H1 (cell line): Measurements from ENCODE around the gene STXBP2. TPM values are rescaled to one million over a fixed set of nuclear protein-coding genes. Genes with fewer than 3 reads are reported as not detected.

Experiments
- CEBPB ChIP-seq: IDR thresholded peaks from 2 replicates; pipeline ENCODE4 v1.6.1; 2012; ENCODE audit warnings: low read depth, low read length
- KDM1A ChIP-seq: fragments of 200-600, 300-600 bp; sonication (generic); IDR thresholded peaks from 2 replicates; pipeline ENCODE4 v1.7.1; 2016; ENCODE audit warnings: mild to moderate bottlenecking, low read length, borderline replicate concordance
- MAX ChIP-seq: IDR thresholded peaks from 2 replicates; pipeline ENCODE4 v1.6.1; 2012; ENCODE audit warnings: inconsistent platforms
- polyA plus RNA-seq, 7 experiments: library from polyadenylated mRNA; depleted of rRNA in 3 of 7; stranded (reverse) in 5 of 7; unstranded in 2 of 7; fragments of >200 nt in 5 of 7; fragments of 200-250 nt in 2 of 7; gene quantifications; 1 replicate in 5 of 7; 2 replicates in 1 of 7; 4 replicates in 1 of 7; pipeline versions ENCODE4 v1.2.1 to v1.2.3, GENCODE V29; 2011 to 2013; ENCODE audit warnings: missing spikeins in 2 of 7, mixed read lengths in 2 of 7
- total RNA-seq: library from RNA; stranded (reverse); fragmentation: NEBNext Ultra II Directional; extraction: Animal tissue kit (Norgen Biotek cat#: 25700); gene quantifications from 2 replicates; pipeline ENCODE4 v1.2.1, GENCODE V29; 2021

The STXBP2 gene
- total and polyA plus RNA-seq, 2 of the 8 experiments (the other 6 are each of a cell fraction or from before 2014, with no cell fraction given): 52.9 to 53.8 TPM

GRCh38 chr19:7650148-7650547 lies 13.2 kb downstream of the STXBP2 start (continued):
- TF ChIP-seq KDM1A (no peak), CEBPB (no peak), MAX (no peak)
